ENCODE results near the gene EBNA1BP2. TPM values are rescaled to one million over a fixed set of nuclear protein-coding genes. Genes with fewer than 3 reads are reported as not detected.

EBNA1BP2 gene
- total and polyA plus RNA-seq, 2 of the 13 experiments (the other 11 are each of a cell fraction or from before 2014, with no cell fraction given) = 27.1 to 102 TPM

DNA sequence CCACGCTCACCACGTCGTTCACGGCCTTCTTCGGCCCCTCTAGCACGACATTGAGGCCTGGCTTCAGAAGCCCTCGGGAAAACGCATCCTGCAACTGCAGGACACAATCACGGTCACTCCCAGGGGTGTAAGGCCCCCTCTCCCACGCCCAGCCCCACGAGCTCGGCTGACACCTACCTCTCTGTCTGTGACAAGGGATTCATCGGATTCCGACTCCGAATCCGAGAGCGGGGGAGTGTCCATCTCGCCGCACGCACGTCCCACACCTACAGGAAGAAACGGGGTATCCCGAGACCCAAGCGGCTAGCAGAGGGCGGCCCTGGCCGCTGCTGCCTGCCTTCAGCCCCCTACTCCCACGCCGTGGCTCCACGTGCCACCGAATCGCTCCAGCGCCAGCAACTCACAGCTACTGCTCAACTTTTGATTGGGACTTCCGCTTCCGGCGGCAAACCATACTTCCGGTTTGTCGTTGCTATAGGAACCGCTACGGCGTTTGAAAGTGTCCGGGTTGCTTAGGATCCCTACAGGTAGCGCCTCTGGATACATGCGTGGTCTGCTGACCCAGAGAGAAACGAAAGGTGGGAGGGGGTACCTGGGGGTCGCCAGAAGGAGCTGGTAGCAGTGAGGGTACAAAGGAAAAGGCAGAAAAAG lies at the start of gene EBNA1BP2, which contains the start of gene CFAP57 (continued):
- no peak for TF ChIP-seq SKIL (CRISPR knock-in tag; IDR thresholded peaks at IDR 0.05; ENCODE audit: borderline replicate concordance)
- no peak for TF ChIP-seq ARID2 (CRISPR knock-in tag; IDR thresholded peaks at IDR 0.05; ENCODE audit: borderline replicate concordance)
- TF ChIP-seq ZNF251 (CRISPR knock-in tag; IDR thresholded peaks at IDR 0.05) = no peak
- no peak for TF ChIP-seq SOX6 (IDR thresholded peaks at IDR 0.05)
- TF ChIP-seq SOX6 (CRISPR knock-in tag; IDR thresholded peaks at IDR 0.05) = no peak; the same call in 1 of the 2 replicates
- TF ChIP-seq, protein P1, sequence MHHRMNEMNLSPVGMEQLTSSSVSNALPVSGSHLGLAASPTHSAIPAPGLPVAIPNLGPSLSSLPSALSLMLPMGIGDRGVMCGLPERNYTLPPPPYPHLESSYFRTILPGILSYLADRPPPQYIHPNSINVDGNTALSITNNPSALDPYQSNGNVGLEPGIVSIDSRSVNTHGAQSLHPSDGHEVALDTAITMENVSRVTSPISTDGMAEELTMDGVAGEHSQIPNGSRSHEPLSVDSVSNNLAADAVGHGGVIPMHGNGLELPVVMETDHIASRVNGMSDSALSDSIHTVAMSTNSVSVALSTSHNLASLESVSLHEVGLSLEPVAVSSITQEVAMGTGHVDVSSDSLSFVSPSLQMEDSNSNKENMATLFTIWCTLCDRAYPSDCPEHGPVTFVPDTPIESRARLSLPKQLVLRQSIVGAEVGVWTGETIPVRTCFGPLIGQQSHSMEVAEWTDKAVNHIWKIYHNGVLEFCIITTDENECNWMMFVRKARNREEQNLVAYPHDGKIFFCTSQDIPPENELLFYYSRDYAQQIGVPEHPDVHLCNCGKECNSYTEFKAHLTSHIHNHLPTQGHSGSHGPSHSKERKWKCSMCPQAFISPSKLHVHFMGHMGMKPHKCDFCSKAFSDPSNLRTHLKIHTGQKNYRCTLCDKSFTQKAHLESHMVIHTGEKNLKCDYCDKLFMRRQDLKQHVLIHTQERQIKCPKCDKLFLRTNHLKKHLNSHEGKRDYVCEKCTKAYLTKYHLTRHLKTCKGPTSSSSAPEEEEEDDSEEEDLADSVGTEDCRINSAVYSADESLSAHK (CRISPR knock-in tag; IDR thresholded peaks at IDR 0.05; ENCODE audit: borderline replicate concordance) = no peak
- peak; percentile 64; the same call in 1 of the 2 replicates for TF ChIP-seq HIVEP1 (CRISPR knock-in tag; IDR thresholded peaks at IDR 0.05)
- no peak for TF ChIP-seq ZNF33A (CRISPR knock-in tag; IDR thresholded peaks at IDR 0.05; ENCODE audit: borderline replicate concordance)
- peak; percentile 85 for TF ChIP-seq THAP11 (CRISPR knock-in tag; IDR thresholded peaks at IDR 0.05)
- TF ChIP-seq ZNF430 (CRISPR knock-in tag; IDR thresholded peaks at IDR 0.05) = no peak; the same call in 1 of the 2 replicates
- no peak; the same call in 1 of the 2 replicates for TF ChIP-seq NCOR1 (IDR thresholded peaks at IDR 0.05; ENCODE audit: borderline replicate concordance, low read length)
- 0 out of 2 replicates have a peak, but pooled peaks have one; percentile 41 for TF ChIP-seq ISX (CRISPR knock-in tag; conservative IDR thresholded peaks at IDR 0.05)
- no peak for TF ChIP-seq BORCS8-MEF2B (CRISPR knock-in tag; IDR thresholded peaks at IDR 0.05)
- TF ChIP-seq TARDBP (CRISPR knock-in tag; IDR thresholded peaks at IDR 0.05) = 0 out of 2 replicates have a peak, but pooled peaks have one; percentile 31
- no peak for TF ChIP-seq ZNF292 (CRISPR knock-in tag; IDR thresholded peaks at IDR 0.05; ENCODE audit: borderline replicate concordance, low read depth)
- no peak for TF ChIP-seq TMF1 (CRISPR knock-in tag; IDR thresholded peaks at IDR 0.05; ENCODE audit: low read depth)
- TF ChIP-seq MAFK (conservative IDR thresholded peaks at IDR 0.05 in 1 of 2, IDR thresholded peaks at IDR 0.05 in 1 of 2; ENCODE audit: low read length in 2 of 2) = no peak
- no peak for TF ChIP-seq ZNF329 (CRISPR knock-in tag; IDR thresholded peaks at IDR 0.05; ENCODE audit: low read depth)
- no peak for TF ChIP-seq CENPX (CRISPR knock-in tag; IDR thresholded peaks at IDR 0.05)
- TF ChIP-seq, protein P2, sequence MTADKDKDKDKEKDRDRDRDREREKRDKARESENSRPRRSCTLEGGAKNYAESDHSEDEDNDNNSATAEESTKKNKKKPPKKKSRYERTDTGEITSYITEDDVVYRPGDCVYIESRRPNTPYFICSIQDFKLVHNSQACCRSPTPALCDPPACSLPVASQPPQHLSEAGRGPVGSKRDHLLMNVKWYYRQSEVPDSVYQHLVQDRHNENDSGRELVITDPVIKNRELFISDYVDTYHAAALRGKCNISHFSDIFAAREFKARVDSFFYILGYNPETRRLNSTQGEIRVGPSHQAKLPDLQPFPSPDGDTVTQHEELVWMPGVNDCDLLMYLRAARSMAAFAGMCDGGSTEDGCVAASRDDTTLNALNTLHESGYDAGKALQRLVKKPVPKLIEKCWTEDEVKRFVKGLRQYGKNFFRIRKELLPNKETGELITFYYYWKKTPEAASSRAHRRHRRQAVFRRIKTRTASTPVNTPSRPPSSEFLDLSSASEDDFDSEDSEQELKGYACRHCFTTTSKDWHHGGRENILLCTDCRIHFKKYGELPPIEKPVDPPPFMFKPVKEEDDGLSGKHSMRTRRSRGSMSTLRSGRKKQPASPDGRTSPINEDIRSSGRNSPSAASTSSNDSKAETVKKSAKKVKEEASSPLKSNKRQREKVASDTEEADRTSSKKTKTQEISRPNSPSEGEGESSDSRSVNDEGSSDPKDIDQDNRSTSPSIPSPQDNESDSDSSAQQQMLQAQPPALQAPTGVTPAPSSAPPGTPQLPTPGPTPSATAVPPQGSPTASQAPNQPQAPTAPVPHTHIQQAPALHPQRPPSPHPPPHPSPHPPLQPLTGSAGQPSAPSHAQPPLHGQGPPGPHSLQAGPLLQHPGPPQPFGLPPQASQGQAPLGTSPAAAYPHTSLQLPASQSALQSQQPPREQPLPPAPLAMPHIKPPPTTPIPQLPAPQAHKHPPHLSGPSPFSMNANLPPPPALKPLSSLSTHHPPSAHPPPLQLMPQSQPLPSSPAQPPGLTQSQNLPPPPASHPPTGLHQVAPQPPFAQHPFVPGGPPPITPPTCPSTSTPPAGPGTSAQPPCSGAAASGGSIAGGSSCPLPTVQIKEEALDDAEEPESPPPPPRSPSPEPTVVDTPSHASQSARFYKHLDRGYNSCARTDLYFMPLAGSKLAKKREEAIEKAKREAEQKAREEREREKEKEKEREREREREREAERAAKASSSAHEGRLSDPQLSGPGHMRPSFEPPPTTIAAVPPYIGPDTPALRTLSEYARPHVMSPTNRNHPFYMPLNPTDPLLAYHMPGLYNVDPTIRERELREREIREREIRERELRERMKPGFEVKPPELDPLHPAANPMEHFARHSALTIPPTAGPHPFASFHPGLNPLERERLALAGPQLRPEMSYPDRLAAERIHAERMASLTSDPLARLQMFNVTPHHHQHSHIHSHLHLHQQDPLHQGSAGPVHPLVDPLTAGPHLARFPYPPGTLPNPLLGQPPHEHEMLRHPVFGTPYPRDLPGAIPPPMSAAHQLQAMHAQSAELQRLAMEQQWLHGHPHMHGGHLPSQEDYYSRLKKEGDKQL (CRISPR knock-in tag; IDR thresholded peaks at IDR 0.05; ENCODE audit: low read depth) = no peak
- no peak; the same call in 1 of the 2 replicates for TF ChIP-seq HCFC1 (IDR thresholded peaks at IDR 0.05; ENCODE audit: low read depth, low read length)
